Retina (tissue), 1 donor: Measurements from ENCODE around the gene LYZL1.
"Not testable (repeated sequence)": the region's sequence is repeated elsewhere in the genome, so short reads cannot be mapped to it uniquely, and the experiment has no call there.

Source experiments
- DNase-seq: peaks from one replicate; pipeline ENCODE4 v3.0.0-alpha.2; 2016

The LYZL1 gene

GRCh38 chr10:29265210-29265768 lies 23.6 kb upstream of the LYZL1 start:
- DNase-seq, result no peak

GRCh38 chr10:29266641-29267040 lies 22.2 kb upstream of the LYZL1 start:
- peak; percentile 67 for DNase-seq

- DNase-seq, result no peak
Measured at GRCh38 chr10:29268011-29268410, 20.9 kb upstream of the LYZL1 start.

- DNase-seq, result no peak
Measured at GRCh38 chr10:29269486-29269885, 19.4 kb upstream of the LYZL1 start.

- DNase-seq, result no peak
Measured at GRCh38 chr10:29270883-29271282, 18.0 kb upstream of the LYZL1 start.

- DNase-seq, result no peak
Measured at GRCh38 chr10:29271877-29272276, 17.0 kb upstream of the LYZL1 start.

- no peak for DNase-seq
Measured at GRCh38 chr10:29273478-29273877, 15.4 kb upstream of the LYZL1 start.

GRCh38 chr10:29276251-29276850 lies 12.5 kb upstream of the LYZL1 start:
- DNase-seq, result no peak

GRCh38 chr10:29277296-29277695 lies 11.6 kb upstream of the LYZL1 start:
- no peak for DNase-seq

- DNase-seq, result no peak
Measured at GRCh38 chr10:29279779-29280487, 8.9 kb upstream of the LYZL1 start.

GRCh38 chr10:29280488-29280840 lies 8.4 kb upstream of the LYZL1 start:
- DNase-seq, result no peak

GRCh38 chr10:29285624-29286051 lies 3.2 kb upstream of the LYZL1 start:
- no peak for DNase-seq

GRCh38 chr10:29287635-29288034 lies 1.2 kb upstream of the LYZL1 start:
- no peak for DNase-seq

GRCh38 chr10:29291561-29291960 lies 2.7 kb downstream of the LYZL1 start:
- DNase-seq, result not testable (repeated sequence)

GRCh38 chr10:29292406-29292805 lies 3.5 kb downstream of the LYZL1 start:
- not testable (repeated sequence) for DNase-seq

- DNase-seq, result no peak
Measured at GRCh38 chr10:29295813-29296212, 6.9 kb downstream of the LYZL1 start.

- DNase-seq, result no peak
Measured at GRCh38 chr10:29297678-29298077, 8.8 kb downstream of the LYZL1 start.

GRCh38 chr10:29301359-29301910 lies 12.6 kb downstream of the LYZL1 start:
- no peak for DNase-seq

- DNase-seq, result no peak
Measured at GRCh38 chr10:29302499-29302898, 13.6 kb downstream of the LYZL1 start.

- peak; percentile 86 for DNase-seq
Measured at GRCh38 chr10:29304264-29304994, 15.6 kb downstream of the LYZL1 start.

GRCh38 chr10:29304995-29305335 lies 16.1 kb downstream of the LYZL1 start:
- no peak for DNase-seq

- DNase-seq, result no peak
Measured at GRCh38 chr10:29306688-29307087, 17.8 kb downstream of the LYZL1 start.

- not testable (repeated sequence) for DNase-seq
Measured at GRCh38 chr10:29308142-29308541, 19.3 kb downstream of the LYZL1 start.

- no peak for DNase-seq
Measured at GRCh38 chr10:29309465-29309864, 20.6 kb downstream of the LYZL1 start.
